ENCODE measurements around the gene FOXS1. TPM values are rescaled to one million over a fixed set of nuclear protein-coding genes. Genes with fewer than 3 reads are reported as not detected.

FOXS1 gene
- total and polyA plus RNA-seq, 2 experiments from 2014 or later: 0.26 TPM; not detected in 1

- H3K79me2 ChIP-seq (replicated peaks; ENCODE audit: insufficient read depth): no peaks in the 10 kb centered on the region
- Mint-ChIP-seq H3K36me3 (ENCODE audit: low read depth) (no peaks in the 10 kb centered on the region), H3K4me3 (peak overlapping the region; percentile 84), H3K9me3 (peaks cover 32% of the 10 kb centered on the region; the same call in 2 of the 3 replicates), H3K27me3 (ENCODE audit: insufficient read depth, low read depth, poor library complexity) (peaks cover 30% of the 10 kb centered on the region), H3K4me1 (peaks cover 11% of the 10 kb centered on the region; the same call in 2 of the 3 replicates), H3K27ac (no peak overlapping the region)
- no peaks in the 10 kb centered on the region for H3K36me3 ChIP-seq (ENCODE audit: insufficient read depth)
- peaks cover 34% of the 10 kb centered on the region for H3K4me1 ChIP-seq (ENCODE audit: insufficient read depth)
- no peak overlapping the region for H3K27ac ChIP-seq (ENCODE audit: low read depth)
- H4K20me1 ChIP-seq (replicated peaks; ENCODE audit: insufficient read depth): no peaks in the 10 kb centered on the region; the same call in none of the 2 replicates
- ATAC-seq: peak; percentile 5
- H3K4me2 ChIP-seq: peak overlapping the region; percentile 100
- peak overlapping the region; percentile 100 for H2AFZ ChIP-seq
- H3K9me2 ChIP-seq (ENCODE audit: insufficient read depth): no peaks in the 10 kb centered on the region
- H3K27me3 ChIP-seq (ENCODE audit: insufficient read depth): peaks cover 40% of the 10 kb centered on the region
- peak; percentile 81 for DNase-seq (ENCODE audit: low spot score)
- TF ChIP-seq EZH2phosphoT487 (IDR thresholded peaks at IDR 0.05; ENCODE audit: unreplicated experiment) (no peak), CTCF (conservative IDR thresholded peaks at IDR 0.05; ENCODE audit: low read depth in 2 of 2) (peak in 1 of 2 experiments; percentile 35; a peak in 2 of 4 replicates)
- H3F3A ChIP-seq (replicated peaks; ENCODE audit: low read depth): peaks cover 24% of the 10 kb centered on the region
- peak overlapping the region; percentile 98 for H3K4me3 ChIP-seq
Measured at GRCh38 chr20:31860390-31861134, 15.2 kb upstream of the FOXS1 start.

- no peak overlapping the region for H2AFZ ChIP-seq
- no peaks in the 10 kb centered on the region for H3K36me3 ChIP-seq (ENCODE audit: insufficient read depth)
- peaks cover 24% of the 10 kb centered on the region for H3F3A ChIP-seq (replicated peaks; ENCODE audit: low read depth)
- ATAC-seq: no peak
- H3K27me3 Mint-ChIP-seq (ENCODE audit: insufficient read depth, low read depth, poor library complexity): peaks cover 30% of the 10 kb centered on the region
- TF ChIP-seq, protein P1, sequence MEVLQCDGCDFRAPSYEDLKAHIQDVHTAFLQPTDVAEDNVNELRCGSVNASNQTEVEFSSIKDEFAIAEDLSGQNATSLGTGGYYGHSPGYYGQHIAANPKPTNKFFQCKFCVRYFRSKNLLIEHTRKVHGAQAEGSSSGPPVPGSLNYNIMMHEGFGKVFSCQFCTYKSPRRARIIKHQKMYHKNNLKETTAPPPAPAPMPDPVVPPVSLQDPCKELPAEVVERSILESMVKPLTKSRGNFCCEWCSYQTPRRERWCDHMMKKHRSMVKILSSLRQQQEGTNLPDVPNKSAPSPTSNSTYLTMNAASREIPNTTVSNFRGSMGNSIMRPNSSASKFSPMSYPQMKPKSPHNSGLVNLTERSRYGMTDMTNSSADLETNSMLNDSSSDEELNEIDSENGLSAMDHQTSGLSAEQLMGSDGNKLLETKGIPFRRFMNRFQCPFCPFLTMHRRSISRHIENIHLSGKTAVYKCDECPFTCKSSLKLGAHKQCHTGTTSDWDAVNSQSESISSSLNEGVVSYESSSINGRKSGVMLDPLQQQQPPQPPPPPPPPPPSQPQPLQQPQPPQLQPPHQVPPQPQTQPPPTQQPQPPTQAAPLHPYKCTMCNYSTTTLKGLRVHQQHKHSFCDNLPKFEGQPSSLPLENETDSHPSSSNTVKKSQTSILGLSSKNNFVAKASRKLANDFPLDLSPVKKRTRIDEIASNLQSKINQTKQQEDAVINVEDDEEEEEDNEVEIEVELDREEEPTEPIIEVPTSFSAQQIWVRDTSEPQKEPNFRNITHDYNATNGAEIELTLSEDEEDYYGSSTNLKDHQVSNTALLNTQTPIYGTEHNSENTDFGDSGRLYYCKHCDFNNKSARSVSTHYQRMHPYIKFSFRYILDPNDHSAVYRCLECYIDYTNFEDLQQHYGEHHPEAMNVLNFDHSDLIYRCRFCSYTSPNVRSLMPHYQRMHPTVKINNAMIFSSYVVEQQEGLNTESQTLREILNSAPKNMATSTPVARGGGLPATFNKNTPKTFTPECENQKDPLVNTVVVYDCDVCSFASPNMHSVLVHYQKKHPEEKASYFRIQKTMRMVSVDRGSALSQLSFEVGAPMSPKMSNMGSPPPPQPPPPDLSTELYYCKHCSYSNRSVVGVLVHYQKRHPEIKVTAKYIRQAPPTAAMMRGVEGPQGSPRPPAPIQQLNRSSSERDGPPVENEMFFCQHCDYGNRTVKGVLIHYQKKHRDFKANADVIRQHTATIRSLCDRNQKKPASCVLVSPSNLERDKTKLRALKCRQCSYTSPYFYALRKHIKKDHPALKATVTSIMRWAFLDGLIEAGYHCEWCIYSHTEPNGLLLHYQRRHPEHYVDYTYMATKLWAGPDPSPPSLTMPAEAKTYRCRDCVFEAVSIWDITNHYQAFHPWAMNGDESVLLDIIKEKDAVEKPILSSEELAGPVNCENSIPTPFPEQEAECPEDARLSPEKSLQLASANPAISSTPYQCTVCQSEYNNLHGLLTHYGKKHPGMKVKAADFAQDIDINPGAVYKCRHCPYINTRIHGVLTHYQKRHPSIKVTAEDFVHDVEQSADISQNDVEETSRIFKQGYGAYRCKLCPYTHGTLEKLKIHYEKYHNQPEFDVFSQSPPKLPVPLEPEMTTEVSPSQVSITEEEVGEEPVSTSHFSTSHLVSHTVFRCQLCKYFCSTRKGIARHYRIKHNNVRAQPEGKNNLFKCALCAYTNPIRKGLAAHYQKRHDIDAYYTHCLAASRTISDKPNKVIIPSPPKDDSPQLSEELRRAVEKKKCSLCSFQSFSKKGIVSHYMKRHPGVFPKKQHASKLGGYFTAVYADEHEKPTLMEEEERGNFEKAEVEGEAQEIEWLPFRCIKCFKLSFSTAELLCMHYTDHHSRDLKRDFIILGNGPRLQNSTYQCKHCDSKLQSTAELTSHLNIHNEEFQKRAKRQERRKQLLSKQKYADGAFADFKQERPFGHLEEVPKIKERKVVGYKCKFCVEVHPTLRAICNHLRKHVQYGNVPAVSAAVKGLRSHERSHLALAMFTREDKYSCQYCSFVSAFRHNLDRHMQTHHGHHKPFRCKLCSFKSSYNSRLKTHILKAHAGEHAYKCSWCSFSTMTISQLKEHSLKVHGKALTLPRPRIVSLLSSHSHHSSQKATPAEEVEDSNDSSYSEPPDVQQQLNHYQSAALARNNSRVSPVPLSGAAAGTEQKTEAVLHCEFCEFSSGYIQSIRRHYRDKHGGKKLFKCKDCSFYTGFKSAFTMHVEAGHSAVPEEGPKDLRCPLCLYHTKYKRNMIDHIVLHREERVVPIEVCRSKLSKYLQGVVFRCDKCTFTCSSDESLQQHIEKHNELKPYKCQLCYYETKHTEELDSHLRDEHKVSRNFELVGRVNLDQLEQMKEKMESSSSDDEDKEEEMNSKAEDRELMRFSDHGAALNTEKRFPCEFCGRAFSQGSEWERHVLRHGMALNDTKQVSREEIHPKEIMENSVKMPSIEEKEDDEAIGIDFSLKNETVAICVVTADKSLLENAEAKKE (CRISPR knock-in tag; IDR thresholded peaks at IDR 0.05): no peak
- TF ChIP-seq EZH2phosphoT487 (IDR thresholded peaks at IDR 0.05; ENCODE audit: unreplicated experiment) (no peak), ZNF331 (CRISPR knock-in tag; IDR thresholded peaks at IDR 0.05; ENCODE audit: low read depth) (no peak), STAT1 (IDR thresholded peaks at IDR 0.05; ENCODE audit: unreplicated experiment) (no peak), CREB1 (CRISPR knock-in tag; IDR thresholded peaks at IDR 0.05; ENCODE audit: low read depth) (no peak)
- TF ChIP-seq, protein P2, sequence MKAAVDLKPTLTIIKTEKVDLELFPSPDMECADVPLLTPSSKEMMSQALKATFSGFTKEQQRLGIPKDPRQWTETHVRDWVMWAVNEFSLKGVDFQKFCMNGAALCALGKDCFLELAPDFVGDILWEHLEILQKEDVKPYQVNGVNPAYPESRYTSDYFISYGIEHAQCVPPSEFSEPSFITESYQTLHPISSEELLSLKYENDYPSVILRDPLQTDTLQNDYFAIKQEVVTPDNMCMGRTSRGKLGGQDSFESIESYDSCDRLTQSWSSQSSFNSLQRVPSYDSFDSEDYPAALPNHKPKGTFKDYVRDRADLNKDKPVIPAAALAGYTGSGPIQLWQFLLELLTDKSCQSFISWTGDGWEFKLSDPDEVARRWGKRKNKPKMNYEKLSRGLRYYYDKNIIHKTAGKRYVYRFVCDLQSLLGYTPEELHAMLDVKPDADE (IDR thresholded peaks at IDR 0.05): no peak
- H3K4me1 Mint-ChIP-seq: peaks cover 11% of the 10 kb centered on the region; the same call in 2 of the 3 replicates
- H3K9me2 ChIP-seq (ENCODE audit: insufficient read depth): no peaks in the 10 kb centered on the region
- peaks cover 30% of the 10 kb centered on the region; the same call in 2 of the 3 replicates for H3K9me3 Mint-ChIP-seq
- peak overlapping the region; percentile 98 for H3K4me3 ChIP-seq
- H3K27me3 ChIP-seq (ENCODE audit: insufficient read depth): peaks cover 40% of the 10 kb centered on the region
- no peak overlapping the region for H3K27ac Mint-ChIP-seq
- peak overlapping the region; percentile 100 for H3K4me2 ChIP-seq
- no peaks in the 10 kb centered on the region for H3K79me2 ChIP-seq (replicated peaks; ENCODE audit: insufficient read depth)
- no peaks in the 10 kb centered on the region for H3K36me3 Mint-ChIP-seq (ENCODE audit: low read depth)
- H3K27ac ChIP-seq (ENCODE audit: low read depth): no peak overlapping the region
- H3K4me3 Mint-ChIP-seq: peak overlapping the region; percentile 84
- H4K20me1 ChIP-seq (replicated peaks; ENCODE audit: insufficient read depth): no peaks in the 10 kb centered on the region; the same call in none of the 2 replicates
- no peak for DNase-seq (ENCODE audit: low spot score)
- peaks cover 36% of the 10 kb centered on the region for H3K4me1 ChIP-seq (ENCODE audit: insufficient read depth)
Measured at GRCh38 chr20:31859998-31860380, 14.6 kb upstream of the FOXS1 start.
